Kidney (tissue), 14 donors: ENCODE measurements around the gene CHMP4B. TPM values are rescaled to one million over a fixed set of nuclear protein-coding genes. Genes with fewer than 3 reads are reported as not detected.

ENCODE experiments used
- DNase-seq, 5 donors: peaks; one replicate each; pipeline ENCODE4 v3.0.0-alpha.2; 2013 to 2020
- FAIRE-seq: peaks from 2 replicates; lab custom pipeline; 2012; peaks lifted over from hg19 to GRCh38; lab: Jason Lieb, UNC
- H3K27ac ChIP-seq, 2 donors: one replicate each; pipeline ENCODE4 v1.7.0; 2013; ENCODE audit warnings: low read depth in 2 of 2, low read length in 2 of 2, inconsistent platforms in 1 of 2
- H3K27me3 ChIP-seq: one replicate; pipeline ENCODE4 v1.7.1; 2013; ENCODE audit warnings: low read length, inconsistent platforms; ENCODE audit not compliant: control insufficient read depth, insufficient read depth
- H3K36me3 ChIP-seq, 3 donors: one replicate each; pipeline versions ENCODE4 v1.7.0 to v1.7.1; 2013; ENCODE audit warnings: low read length in 3 of 3, control low read depth in 1 of 3, inconsistent platforms in 1 of 3; ENCODE audit not compliant: insufficient read depth in 3 of 3, control insufficient read depth in 2 of 3
- H3K4me1 ChIP-seq, 3 donors: one replicate each; pipeline versions ENCODE4 v1.7.0 to v1.7.1; 2013; ENCODE audit warnings: low read length in 3 of 3, inconsistent platforms in 1 of 3, low read depth in 1 of 3; ENCODE audit not compliant: control insufficient read depth in 2 of 3, insufficient read depth in 2 of 3
- H3K4me3 ChIP-seq, 3 donors: one replicate each; pipeline versions ENCODE4 v1.7.0 to v1.8.1; 2013; ENCODE audit warnings: low read length in 3 of 3, control low read depth in 1 of 3, inconsistent platforms in 1 of 3
- H3K9ac ChIP-seq, 3 donors: one replicate each; pipeline versions ENCODE4 v1.7.0 to v1.7.1; 2013; ENCODE audit warnings: low read length in 3 of 3, control low read depth in 1 of 3, inconsistent platforms in 1 of 3
- H3K9me3 ChIP-seq, 3 donors: one replicate each; pipeline versions ENCODE4 v1.7.0 to v1.7.1; 2013; ENCODE audit warnings: low read length in 3 of 3, control low read depth in 1 of 3, inconsistent platforms in 1 of 3; ENCODE audit not compliant: control insufficient read depth in 2 of 3, insufficient read depth in 1 of 3
- CTCF ChIP-seq: IDR thresholded peaks from 3 replicates; pipeline ENCODE4 v1.5.1; 2012; ENCODE audit warnings: mild to moderate bottlenecking, moderate library complexity, borderline replicate concordance; ENCODE audit not compliant: insufficient read depth; ENCODE audit errors: extremely low read depth
- intact Hi-C: fragments of 100-400 bp; cut with DNase I; formaldehyde crosslinking; loops from one replicate; pipeline ENCODE4 v1.11.1; 2022
- polyA plus RNA-seq: library from polyadenylated mRNA; stranded (reverse); fragments of 350-450 nt; fragmentation: Illumina TruSeq; extraction: RNeasy Lipid Tissue Mini Kit (QIAGEN cat#74804); gene quantifications from one replicate; pipeline ENCODE4 v1.2.3, GENCODE V29; 2014; ENCODE audit warnings: low read depth, low replicate concordance; ENCODE audit not compliant: insufficient read depth
- total RNA-seq: library from RNA; stranded (reverse); fragmentation: NEBNext Ultra II Directional; extraction: Animal tissue kit (Norgen Biotek cat#: 25700); gene quantifications from one replicate; pipeline ENCODE4 v1.2.1, GENCODE V29; 2021
- donor health status: control.
- donor health status: control.
- donor health status: control.
- donor health status: control.
- donor health status: control.
- donor health status: DM: yes; HTN: yes; CAD: no.
- donor health status: Normal renal cell carcinoma (clear cell type).

Gene CHMP4B
- total and polyA plus RNA-seq, 2 donors from 2014 or later: 104 to 137 TPM

- no peak overlapping the region for H3K27ac ChIP-seq
- intact Hi-C loops: no loop called here
- no peaks in the 10 kb centered on the region for H3K4me1 ChIP-seq
- FAIRE-seq: no peak
- TF ChIP-seq CTCF: no peak
- H3K36me3 ChIP-seq: no peaks in the 10 kb centered on the region
- H3K9ac ChIP-seq: no peak overlapping the region
- H3K4me3 ChIP-seq: no peak overlapping the region
- H3K27me3 ChIP-seq: no peaks in the 10 kb centered on the region
- H3K9me3 ChIP-seq: no peaks in the 10 kb centered on the region
- no peak for DNase-seq
Observed at GRCh38 chr20:33803921-33804337, 7.2 kb upstream of the CHMP4B start.

GRCh38 chr20:33808388-33808787, 2.8 kb upstream of the CHMP4B start:
- no peak overlapping the region for H3K9ac ChIP-seq
- FAIRE-seq: no peak
- no peak for DNase-seq
- no peak for TF ChIP-seq CTCF
- H3K27ac ChIP-seq: no peak overlapping the region
- intact Hi-C loops: no loop called here
- H3K4me1 ChIP-seq: peaks cover 0 to 11% (median 4%) of the 10 kb centered on the region in 3 donors
- H3K4me3 ChIP-seq: no peak overlapping the region
- no peaks in the 10 kb centered on the region for H3K27me3 ChIP-seq
- H3K9me3 ChIP-seq: no peaks in the 10 kb centered on the region
- no peaks in the 10 kb centered on the region for H3K36me3 ChIP-seq

- Histone ChIP-seq H3K9me3 (no peaks in the 10 kb centered on the region), H3K4me3 (no peak overlapping the region), H3K36me3 (peaks cover 0 to under 1% (median 0%) of the 10 kb centered on the region in 3 donors), H3K4me1 (peaks cover 0 to 21% (median 4%) of the 10 kb centered on the region in 3 donors), H3K27me3 (no peaks in the 10 kb centered on the region), H3K9ac (no peak overlapping the region), H3K27ac (no peak overlapping the region)
- DNase-seq: no peak
- no peak for FAIRE-seq
- TF ChIP-seq CTCF: no peak
- intact Hi-C loops: no loop called here
Observed at GRCh38 chr20:33810259-33810658, 889 bp upstream of the CHMP4B start.

GRCh38 chr20:33811776-33812151, 616 bp downstream of the CHMP4B start:
- Histone ChIP-seq H3K9ac (peak overlapping the region; percentile 88 to 98 (median 97)), H3K9me3 (no peaks in the 10 kb centered on the region), H3K27ac (peak overlapping the region; percentile 89 to 94), H3K36me3 (peaks cover 0 to 4% (median 0%) of the 10 kb centered on the region in 3 donors), H3K27me3 (no peaks in the 10 kb centered on the region), H3K4me3 (peak overlapping the region; percentile 81 to 97 (median 90)), H3K4me1 (peaks cover 0 to 24% (median 4%) of the 10 kb centered on the region in 3 donors)
- intact Hi-C loops: no loop called here
- TF ChIP-seq CTCF: no peak
- DNase-seq: peak in 2 of 5 donors; percentile 38 to 45
- FAIRE-seq: no peak
